Neural progenitor cell (in vitro differentiated cells): ENCODE results near the gene SAG. TPM values are rescaled to one million over a fixed set of nuclear protein-coding genes. Genes with fewer than 3 reads are reported as not detected.

Experiments
- DNase-seq: peaks from one replicate; pipeline ENCODE4 v3.0.0-alpha.2; 2016; ENCODE audit warnings: low spot score
- H2AFZ ChIP-seq: fragments of 200-600 bp; sonication (generic); replicated peaks from 2 replicates; pipeline ENCODE4 v1.6.1; 2016; ENCODE audit warnings: antibody characterized with exemption
- H3F3A ChIP-seq: fragments of 200-600 bp; sonication (generic); 2 replicates; pipeline ENCODE4 v1.6.1; 2016; ENCODE audit warnings: antibody characterized with exemption, low read depth
- H3K27ac ChIP-seq: fragments of 200-600 bp; sonication (generic); 2 replicates; pipeline ENCODE4 v1.5.1; 2016; ENCODE audit warnings: mild to moderate bottlenecking
- H3K27me3 ChIP-seq: fragments of 200-600 bp; sonication (generic); 2 replicates; pipeline ENCODE4 v1.6.1; 2016; ENCODE audit warnings: mild to moderate bottlenecking, moderate library complexity
- H3K36me3 ChIP-seq: fragments of 200-600 bp; sonication (generic); 2 replicates; pipeline ENCODE4 v1.5.1; 2016
- H3K4me1 ChIP-seq: fragments of 200-600 bp; sonication (generic); 2 replicates; pipeline ENCODE4 v1.6.1; 2016; ENCODE audit warnings: mixed run types
- H3K4me2 ChIP-seq: fragments of 200-600 bp; sonication (generic); 2 replicates; pipeline ENCODE4 v1.6.1; 2016
- H3K4me3 ChIP-seq: fragments of 200-600 bp; sonication (generic); 2 replicates; pipeline ENCODE4 v1.5.1; 2016
- H3K79me2 ChIP-seq: fragments of 200-600 bp; sonication (generic); 2 replicates; pipeline ENCODE4 v1.6.1; 2016; ENCODE audit warnings: low read depth
- H3K9ac ChIP-seq: fragments of 200-600 bp; sonication (generic); 2 replicates; pipeline ENCODE4 v1.6.1; 2016
- H3K9me3 ChIP-seq: fragments of 200-600 bp; sonication (generic); 2 replicates; pipeline ENCODE4 v1.5.1; 2016; ENCODE audit warnings: low read depth
- H4K20me1 ChIP-seq: fragments of 200-600 bp; sonication (generic); 2 replicates; pipeline ENCODE4 v1.6.1; 2016; ENCODE audit warnings: low read depth
- H3K27ac Mint-ChIP-seq: 3 replicates; pipeline ENCODE4 v1.8.0; 2021; ENCODE audit warnings: mixed read lengths
- H3K27me3 Mint-ChIP-seq: 2 replicates; pipeline ENCODE4 v1.8.0; 2022; ENCODE audit warnings: low read depth, mild to moderate bottlenecking, inconsistent platforms, moderate library complexity, mixed read lengths; ENCODE audit not compliant: insufficient read depth
- H3K36me3 Mint-ChIP-seq: 3 replicates; pipeline ENCODE4 v1.8.0; 2021; ENCODE audit warnings: mixed read lengths
- H3K4me1 Mint-ChIP-seq: 3 replicates; pipeline ENCODE4 v1.8.0; 2021; ENCODE audit warnings: mixed read lengths
- H3K4me3 Mint-ChIP-seq: 3 replicates; pipeline ENCODE4 v1.8.0; 2021; ENCODE audit warnings: mild to moderate bottlenecking, moderate library complexity, mixed read lengths
- H3K9me3 Mint-ChIP-seq: 3 replicates; pipeline ENCODE4 v1.8.0; 2020; ENCODE audit warnings: mixed read lengths
- EZH2 ChIP-seq: fragments of 200-600 bp; sonication (generic); IDR thresholded peaks from 2 replicates; pipeline ENCODE4 v1.6.1; 2017; ENCODE audit warnings: antibody characterized with exemption, mild to moderate bottlenecking, moderate library complexity
- EZH2phosphoT487 ChIP-seq: fragments of 200-600 bp; sonication (generic); IDR thresholded peaks from 2 replicates; pipeline ENCODE4 v1.6.1; 2017; ENCODE audit warnings: antibody characterized with exemption
- total RNA-seq: library from RNA; depleted of rRNA; stranded (reverse); fragments of >200 nt; gene quantifications from 2 replicates; pipeline ENCODE4 v1.2.3, GENCODE V29; 2015; ENCODE audit warnings: low replicate concordance
- TF ChIP-seq, protein P1 (sequence below): fragments of 200-600 bp; sonication (generic); IDR thresholded peaks from 2 replicates; pipeline ENCODE4 v1.5.1; 2017; ENCODE audit warnings: antibody characterized with exemption, mild to moderate bottlenecking

The SAG gene
- total RNA-seq, 1 donor from 2014 or later = not detected

DNA sequence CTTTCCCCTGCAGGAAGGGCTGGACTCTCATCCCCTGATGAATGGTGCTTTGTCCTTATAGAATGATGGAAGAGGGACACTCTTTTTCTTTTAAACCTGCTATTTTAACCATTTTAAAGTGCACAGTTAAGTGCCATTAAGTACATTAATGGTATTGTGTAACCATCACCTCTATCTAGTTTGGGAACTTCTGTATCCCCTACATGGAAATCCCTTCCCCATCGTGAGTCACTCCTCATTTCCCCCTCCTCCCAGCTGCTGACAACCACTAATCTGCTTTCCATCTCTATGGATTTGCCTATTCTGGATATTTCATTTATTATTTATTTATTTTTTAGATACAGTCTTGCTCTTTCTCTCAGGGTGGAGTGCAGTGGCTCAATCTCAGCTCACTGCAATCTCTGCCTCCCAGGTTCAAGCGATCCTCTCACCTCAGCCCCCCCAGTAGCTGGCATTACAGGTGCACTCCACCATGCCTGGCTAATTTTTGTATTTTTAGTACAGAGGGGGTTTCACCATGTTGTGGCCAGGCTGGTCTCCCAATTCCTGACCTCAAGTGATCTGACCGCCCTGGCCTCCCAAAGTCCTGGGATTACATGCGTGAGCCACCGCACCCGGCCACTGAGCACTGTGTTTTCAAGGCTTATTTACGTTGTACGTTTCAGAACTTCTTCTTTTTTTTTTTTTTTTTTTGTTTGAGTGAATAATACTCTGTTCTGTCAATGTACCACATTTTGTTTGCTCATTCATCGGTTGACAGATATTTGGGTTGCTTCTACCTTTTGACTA is 62.5 kb downstream of the SAG start:
- Mint-ChIP-seq H3K27ac (no peak overlapping the region), H3K9me3 (no peaks in the 10 kb centered on the region), H3K4me1 (peaks cover 6% of the 10 kb centered on the region), H3K36me3 (peaks cover 4% of the 10 kb centered on the region), H3K27me3 (no peaks in the 10 kb centered on the region), H3K4me3 (no peak overlapping the region)
- Histone ChIP-seq H3K27ac (no peak overlapping the region), H2AFZ (no peak overlapping the region), H3F3A (no peaks in the 10 kb centered on the region), H3K9ac (no peak overlapping the region), H3K36me3 (no peaks in the 10 kb centered on the region), H3K4me3 (no peak overlapping the region), H4K20me1 (no peaks in the 10 kb centered on the region), H3K27me3 (no peaks in the 10 kb centered on the region), H3K4me2 (no peak overlapping the region), H3K79me2 (no peaks in the 10 kb centered on the region), H3K4me1 (peaks cover 5% of the 10 kb centered on the region), H3K9me3 (no peaks in the 10 kb centered on the region)
- no peak for TF ChIP-seq EZH2phosphoT487
- TF ChIP-seq, protein P1, sequence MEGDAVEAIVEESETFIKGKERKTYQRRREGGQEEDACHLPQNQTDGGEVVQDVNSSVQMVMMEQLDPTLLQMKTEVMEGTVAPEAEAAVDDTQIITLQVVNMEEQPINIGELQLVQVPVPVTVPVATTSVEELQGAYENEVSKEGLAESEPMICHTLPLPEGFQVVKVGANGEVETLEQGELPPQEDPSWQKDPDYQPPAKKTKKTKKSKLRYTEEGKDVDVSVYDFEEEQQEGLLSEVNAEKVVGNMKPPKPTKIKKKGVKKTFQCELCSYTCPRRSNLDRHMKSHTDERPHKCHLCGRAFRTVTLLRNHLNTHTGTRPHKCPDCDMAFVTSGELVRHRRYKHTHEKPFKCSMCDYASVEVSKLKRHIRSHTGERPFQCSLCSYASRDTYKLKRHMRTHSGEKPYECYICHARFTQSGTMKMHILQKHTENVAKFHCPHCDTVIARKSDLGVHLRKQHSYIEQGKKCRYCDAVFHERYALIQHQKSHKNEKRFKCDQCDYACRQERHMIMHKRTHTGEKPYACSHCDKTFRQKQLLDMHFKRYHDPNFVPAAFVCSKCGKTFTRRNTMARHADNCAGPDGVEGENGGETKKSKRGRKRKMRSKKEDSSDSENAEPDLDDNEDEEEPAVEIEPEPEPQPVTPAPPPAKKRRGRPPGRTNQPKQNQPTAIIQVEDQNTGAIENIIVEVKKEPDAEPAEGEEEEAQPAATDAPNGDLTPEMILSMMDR = no peak
- no peak for TF ChIP-seq EZH2
- DNase-seq = no peak

DNA sequence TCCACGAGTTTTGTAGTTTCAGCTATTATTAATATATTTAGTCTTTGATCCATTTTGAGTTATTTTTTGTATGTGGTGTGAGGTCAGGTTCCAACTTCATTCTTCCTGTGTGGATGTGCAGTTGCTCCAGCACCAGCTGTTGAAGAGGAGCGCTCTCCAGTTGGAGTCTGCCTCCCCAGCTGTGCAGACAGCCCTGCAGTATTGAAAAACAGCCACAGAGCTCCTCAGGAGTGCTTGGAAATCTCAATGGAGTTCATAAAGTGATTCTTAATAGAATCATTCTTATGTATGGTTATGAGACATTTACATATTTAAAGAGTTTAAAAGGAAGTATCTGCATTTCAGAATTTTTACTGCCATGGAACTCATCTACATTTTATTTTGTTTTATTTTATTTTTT is 64.0 kb downstream of the SAG start:
- Mint-ChIP-seq H3K4me1 (peaks cover 11% of the 10 kb centered on the region), H3K4me3 (no peak overlapping the region), H3K27me3 (no peaks in the 10 kb centered on the region), H3K9me3 (no peaks in the 10 kb centered on the region), H3K27ac (no peak overlapping the region), H3K36me3 (peaks cover 7% of the 10 kb centered on the region)
- peaks cover 5% of the 10 kb centered on the region for H3K4me1 ChIP-seq
- no peaks in the 10 kb centered on the region for H3K79me2 ChIP-seq
- H3K27ac ChIP-seq = no peak overlapping the region
- H3K9me3 ChIP-seq = no peaks in the 10 kb centered on the region
- H4K20me1 ChIP-seq = no peaks in the 10 kb centered on the region
- no peak overlapping the region for H3K4me3 ChIP-seq
- DNase-seq = no peak
- H3K4me2 ChIP-seq = no peak overlapping the region
- TF ChIP-seq EZH2phosphoT487 (no peak), EZH2 (no peak)
- TF ChIP-seq, protein P1 = no peak
- H3K9ac ChIP-seq = no peak overlapping the region
- H2AFZ ChIP-seq = no peak overlapping the region
- H3F3A ChIP-seq = no peaks in the 10 kb centered on the region
- H3K27me3 ChIP-seq = no peaks in the 10 kb centered on the region
- H3K36me3 ChIP-seq = no peaks in the 10 kb centered on the region

DNA sequence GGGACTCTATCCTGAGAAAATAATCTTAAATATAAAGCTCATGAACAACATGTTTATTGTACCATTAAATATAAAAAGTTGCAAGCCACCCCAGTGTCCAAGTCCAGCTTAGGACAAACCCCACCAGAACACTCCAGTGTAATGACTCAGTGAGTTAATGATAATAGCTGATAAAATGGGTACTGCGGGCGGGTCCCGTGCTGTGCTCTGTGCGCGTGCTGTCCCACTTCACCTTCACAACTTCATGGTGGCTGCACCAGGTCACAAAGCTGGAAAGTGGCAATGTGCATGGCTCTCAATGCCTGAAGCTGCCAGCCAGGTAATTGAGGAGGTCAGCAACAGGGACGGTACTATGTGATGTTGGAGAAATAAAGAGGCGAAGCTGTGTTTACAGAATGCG is 65.2 kb downstream of the SAG start:
- Mint-ChIP-seq H3K36me3 (peaks cover 12% of the 10 kb centered on the region), H3K27me3 (no peaks in the 10 kb centered on the region), H3K27ac (no peak overlapping the region), H3K4me1 (peaks cover 11% of the 10 kb centered on the region), H3K9me3 (peaks cover 2% of the 10 kb centered on the region), H3K4me3 (no peak overlapping the region)
- no peak overlapping the region for H2AFZ ChIP-seq
- H3K4me1 ChIP-seq = peaks cover 5% of the 10 kb centered on the region
- no peak overlapping the region for H3K9ac ChIP-seq
- no peak overlapping the region for H3K27ac ChIP-seq
- no peaks in the 10 kb centered on the region for H3K79me2 ChIP-seq
- H3K27me3 ChIP-seq = no peaks in the 10 kb centered on the region
- H3F3A ChIP-seq = no peaks in the 10 kb centered on the region
- H3K9me3 ChIP-seq = no peaks in the 10 kb centered on the region
- TF ChIP-seq EZH2 (no peak), EZH2phosphoT487 (no peak)
- TF ChIP-seq, protein P1 = no peak
- H4K20me1 ChIP-seq = no peaks in the 10 kb centered on the region
- no peak overlapping the region for H3K4me3 ChIP-seq
- H3K36me3 ChIP-seq = no peaks in the 10 kb centered on the region
- H3K4me2 ChIP-seq = no peak overlapping the region
- DNase-seq = no peak
